Measurements from ENCODE around the gene LYSMD2. TPM values are rescaled to one million over a fixed set of nuclear protein-coding genes. Genes with fewer than 3 reads are reported as not detected.
A peak's percentile ranks its signal among the peaks of the same experiment; 100 is the strongest.

LYSMD2 gene
- polyA plus RNA-seq, 1 donor from 2014 or later: 8.3 TPM

GRCh38 chr15:51750792-51751696 is 13.6 kb upstream of the LYSMD2 start, which contains the start of gene TMOD2:
Gene TMOD2, plus strand, starts transcription at chr15:51751597. Its CDS starts 14,845 bp downstream, at chr15:51766442.
- no peak for TF ChIP-seq CTCF (IDR thresholded peaks at IDR 0.05; ENCODE audit: poor library complexity, severe bottlenecking)
- TF ChIP-seq TAF1 (IDR thresholded peaks at IDR 0.05; ENCODE audit: low read depth): no peak
- TF ChIP-seq EP300 (conservative IDR thresholded peaks at IDR 0.05; ENCODE audit: poor library complexity, severe bottlenecking): no peak
- no peak for TF ChIP-seq SMC3 (conservative IDR thresholded peaks at IDR 0.05; ENCODE audit: poor library complexity)
- TF ChIP-seq MXI1 (conservative IDR thresholded peaks at IDR 0.05; ENCODE audit: poor library complexity, severe bottlenecking): peak; percentile 45
- peak; percentile 68 for TF ChIP-seq POLR2AphosphoS5 (IDR thresholded peaks at IDR 0.05)
- TF ChIP-seq EZH2 (IDR thresholded peaks at IDR 0.05; ENCODE audit: borderline replicate concordance, insufficient read depth, low read length, poor library complexity, severe bottlenecking): no peak
- TF ChIP-seq RAD21 (conservative IDR thresholded peaks at IDR 0.05): no peak
- TF ChIP-seq REST (IDR thresholded peaks at IDR 0.05; ENCODE audit: borderline replicate concordance): peak; percentile 16
- H3K9me2 ChIP-seq (ENCODE audit: insufficient read depth, low read length): no peaks in the 10 kb centered on the region
- peak within 1 kb of the TSS; percentile 80 for H3K9ac ChIP-seq (ENCODE audit: low read length)
- no peaks in the 10 kb centered on the region for H4K20me1 ChIP-seq (ENCODE audit: insufficient read depth)
- H3K27ac ChIP-seq (ENCODE audit: low read length): peak within 1 kb of the TSS; percentile 64
- H3K27me3 ChIP-seq (ENCODE audit: insufficient read depth, low read depth, low read length): peaks cover 31% of the 10 kb centered on the region
- H3K9me3 ChIP-seq (ENCODE audit: low read length): no peaks in the 10 kb centered on the region
- peaks cover 25% of the 10 kb centered on the region for H3K79me2 ChIP-seq (replicated peaks; ENCODE audit: insufficient read depth, low read length)
- H3K4me2 ChIP-seq (ENCODE audit: low read length): peak within 1 kb of the TSS; percentile 99
- no peaks in the 10 kb centered on the region for H3F3A ChIP-seq (ENCODE audit: insufficient read depth, low read length, poor library complexity, severe bottlenecking)
- H2AFZ ChIP-seq (ENCODE audit: low read depth, low read length): peak within 1 kb of the TSS; percentile 57
- H3K36me3 ChIP-seq (ENCODE audit: insufficient read depth, low read length): no peaks in the 10 kb centered on the region
- H3K4me3 ChIP-seq (ENCODE audit: low read length): peak within 1 kb of the TSS; percentile 86

GRCh38 chr15:51750186-51750585 is 12.7 kb upstream of the LYSMD2 start:
- TF ChIP-seq REST (IDR thresholded peaks at IDR 0.05; ENCODE audit: borderline replicate concordance) (no peak), TAF1 (IDR thresholded peaks at IDR 0.05; ENCODE audit: low read depth) (no peak), EZH2 (IDR thresholded peaks at IDR 0.05; ENCODE audit: borderline replicate concordance, insufficient read depth, low read length, poor library complexity, severe bottlenecking) (no peak), MXI1 (conservative IDR thresholded peaks at IDR 0.05; ENCODE audit: poor library complexity, severe bottlenecking) (no peak), RAD21 (conservative IDR thresholded peaks at IDR 0.05) (no peak), CTCF (IDR thresholded peaks at IDR 0.05; ENCODE audit: poor library complexity, severe bottlenecking) (no peak), EP300 (conservative IDR thresholded peaks at IDR 0.05; ENCODE audit: poor library complexity, severe bottlenecking) (no peak), SMC3 (conservative IDR thresholded peaks at IDR 0.05; ENCODE audit: poor library complexity) (no peak), POLR2AphosphoS5 (IDR thresholded peaks at IDR 0.05) (no peak)
- no peak overlapping the region for H3K4me2 ChIP-seq (ENCODE audit: low read length)
- no peaks in the 10 kb centered on the region for H4K20me1 ChIP-seq (ENCODE audit: insufficient read depth)
- H3K9me2 ChIP-seq (ENCODE audit: insufficient read depth, low read length): no peaks in the 10 kb centered on the region
- H2AFZ ChIP-seq (ENCODE audit: low read depth, low read length): no peak overlapping the region
- H3K4me3 ChIP-seq (ENCODE audit: low read length): no peak overlapping the region
- H3K79me2 ChIP-seq (replicated peaks; ENCODE audit: insufficient read depth, low read length): peaks cover 24% of the 10 kb centered on the region
- H3K27me3 ChIP-seq (ENCODE audit: insufficient read depth, low read depth, low read length): peaks cover 31% of the 10 kb centered on the region
- H3K36me3 ChIP-seq (ENCODE audit: insufficient read depth, low read length): no peaks in the 10 kb centered on the region
- no peaks in the 10 kb centered on the region for H3K9me3 ChIP-seq (ENCODE audit: low read length)
- H3K27ac ChIP-seq (ENCODE audit: low read length): no peak overlapping the region
- no peaks in the 10 kb centered on the region for H3F3A ChIP-seq (ENCODE audit: insufficient read depth, low read length, poor library complexity, severe bottlenecking)
- H3K9ac ChIP-seq (ENCODE audit: low read length): no peak overlapping the region
